GM23338 (cell line): ENCODE measurements around the gene CFAP299. TPM values are rescaled to one million over a fixed set of nuclear protein-coding genes. Genes with fewer than 3 reads are reported as not detected.

Experiments used
- ATAC-seq: fragments of 200-7000 bp; cut with Tn5 transposase; 3 replicates; pipeline ENCODE4 v1.9.1; 2020
- DNase-seq: peaks from one replicate; pipeline ENCODE4 v3.0.0-alpha.2; 2015; ENCODE audit warnings: low spot score
- H2AFZ ChIP-seq: fragments of 200-600 bp; sonication (generic); 2 replicates; pipeline ENCODE4 v1.8.0; 2016; ENCODE audit warnings: antibody characterized with exemption, mild to moderate bottlenecking, moderate library complexity
- H3F3A ChIP-seq: fragments of 200-600 bp; sonication (generic); replicated peaks from 2 replicates; pipeline ENCODE4 v1.8.0; 2017; ENCODE audit warnings: antibody characterized with exemption, mixed run types, low read depth
- H3K27ac ChIP-seq: fragments of 200-600 bp; sonication (generic); 2 replicates; pipeline ENCODE4 v1.6.1; 2016; ENCODE audit warnings: low read depth
- H3K27me3 ChIP-seq: fragments of 200-600 bp; sonication (generic); 2 replicates; pipeline ENCODE4 v1.8.0; 2016; ENCODE audit warnings: mild to moderate bottlenecking, mixed run types, moderate library complexity; ENCODE audit not compliant: insufficient read depth
- H3K36me3 ChIP-seq: fragments of 200-600 bp; sonication (generic); 2 replicates; pipeline ENCODE4 v1.8.0; 2016; ENCODE audit warnings: mild to moderate bottlenecking; ENCODE audit not compliant: insufficient read depth
- H3K4me1 ChIP-seq: fragments of 200-600 bp; sonication (generic); 2 replicates; pipeline ENCODE4 v1.8.0; 2016; ENCODE audit warnings: mild to moderate bottlenecking, moderate library complexity; ENCODE audit not compliant: insufficient read depth
- H3K4me2 ChIP-seq: fragments of 200-600 bp; sonication (generic); 2 replicates; pipeline ENCODE4 v1.7.1; 2017; ENCODE audit warnings: mixed run types
- H3K4me3 ChIP-seq: fragments of 200-600 bp; sonication (generic); 2 replicates; pipeline ENCODE4 v1.6.1; 2016; ENCODE audit warnings: mixed run types
- H3K79me2 ChIP-seq: fragments of 200-600 bp; sonication (generic); replicated peaks from 2 replicates; pipeline ENCODE4 v1.8.0; 2017; ENCODE audit warnings: mild to moderate bottlenecking; ENCODE audit not compliant: insufficient read depth
- H3K9me2 ChIP-seq: fragments of 200-600 bp; sonication (generic); 2 replicates; pipeline ENCODE4 v1.8.0; 2017; ENCODE audit not compliant: insufficient read depth
- H4K20me1 ChIP-seq: fragments of 200-600 bp; sonication (generic); replicated peaks from 2 replicates; pipeline ENCODE4 v1.8.0; 2017; ENCODE audit warnings: mild to moderate bottlenecking; ENCODE audit not compliant: insufficient read depth
- H3K27ac Mint-ChIP-seq: 2 replicates; pipeline ENCODE4 v1.8.0; 2020; ENCODE audit warnings: inconsistent platforms, mild to moderate bottlenecking, moderate library complexity, mixed read lengths
- H3K27me3 Mint-ChIP-seq: 3 replicates; pipeline ENCODE4 v1.8.0; 2022; ENCODE audit warnings: low read depth, mild to moderate bottlenecking, moderate library complexity, mixed read lengths, inconsistent platforms; ENCODE audit not compliant: insufficient read depth, poor library complexity
- H3K36me3 Mint-ChIP-seq: 3 replicates; pipeline ENCODE4 v1.8.0; 2021; ENCODE audit warnings: low read depth, mild to moderate bottlenecking, inconsistent platforms, moderate library complexity, mixed read lengths
- H3K4me1 Mint-ChIP-seq: 3 replicates; pipeline ENCODE4 v1.8.0; 2020; ENCODE audit warnings: mild to moderate bottlenecking, inconsistent platforms, mixed read lengths
- H3K4me3 Mint-ChIP-seq: 3 replicates; pipeline ENCODE4 v1.8.0; 2021; ENCODE audit warnings: moderate library complexity, mild to moderate bottlenecking, inconsistent platforms, mixed read lengths
- H3K9me3 Mint-ChIP-seq: 3 replicates; pipeline ENCODE4 v1.8.0; 2020; ENCODE audit warnings: moderate library complexity, mild to moderate bottlenecking, inconsistent platforms, mixed read lengths
- EZH2phosphoT487 ChIP-seq: fragments of 200-600 bp; sonication (generic); IDR thresholded peaks from one replicate; pipeline ENCODE4 v1.8.1; 2018; ENCODE audit warnings: antibody characterized with exemption; ENCODE audit not compliant: unreplicated experiment
- NANOG ChIP-seq: IDR thresholded peaks from 2 replicates; pipeline ENCODE4 v1.6.1; 2016; ENCODE audit warnings: antibody characterized with exemption, borderline replicate concordance
- STAT1 ChIP-seq: IDR thresholded peaks from one replicate; pipeline ENCODE4 v1.6.1; 2016; ENCODE audit warnings: antibody characterized with exemption; ENCODE audit not compliant: unreplicated experiment
- ZNF331 ChIP-seq: fragments of 250-450 bp; sonication (Bioruptor Pico); IDR thresholded peaks from 2 replicates; pipeline ENCODE4 v1.5.0; 2020; ENCODE audit warnings: low read depth, mild to moderate bottlenecking, moderate library complexity
- polyA plus RNA-seq: library from polyadenylated mRNA; unstranded; fragments of >200 nt; fragmentation: Nextera tagmentation; extraction: Ambion mirVana; gene quantifications from 2 replicates; pipeline ENCODE4 v1.2.1, GENCODE V29; 2016
- total RNA-seq: library from RNA; depleted of rRNA; stranded (reverse); fragments of >200 nt; shearing (Covaris generic); gene quantifications from 2 replicates; pipeline ENCODE4 v1.2.3, GENCODE V29; 2014
- TF ChIP-seq, protein P1 (sequence below): fragments of 250-450 bp; sonication (Bioruptor Pico); IDR thresholded peaks from 2 replicates; pipeline ENCODE4 v1.5.0; 2020; ENCODE audit warnings: mild to moderate bottlenecking, moderate library complexity
- TF ChIP-seq, protein P2 (sequence below), 2 experiments: fragments of 200-600 bp in 1 of 2; sonication (generic) in 1 of 2; conservative IDR thresholded peaks; 2 replicates each; pipeline versions ENCODE4 v1.5.1 to v1.6.1; 2016 to 2017; ENCODE audit warnings: antibody characterized with exemption in 2 of 2, low read depth in 2 of 2, mild to moderate bottlenecking in 2 of 2, moderate library complexity in 1 of 2

Gene CFAP299
- total and polyA plus RNA-seq, 2 experiments from 2014 or later: not detected

DNA sequence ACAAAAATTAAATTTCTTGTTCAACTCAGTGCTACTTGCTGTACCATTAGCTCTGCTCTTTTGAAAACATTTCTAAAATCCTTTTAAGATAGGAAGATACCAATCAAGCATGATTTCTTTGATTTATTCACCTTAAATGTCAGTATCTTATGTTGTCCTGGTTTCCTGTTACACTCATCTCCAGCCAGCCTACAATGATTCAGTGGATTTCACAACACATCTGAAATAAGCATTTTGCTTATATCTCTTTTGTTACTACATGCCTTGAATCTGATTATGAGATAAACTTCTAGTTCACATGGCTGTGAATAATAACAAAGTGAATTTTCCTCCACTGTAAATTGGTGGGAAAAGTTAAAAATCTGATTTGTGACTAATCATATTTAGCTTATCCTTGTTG, 582.5 kb downstream of the CFAP299 start (continued):
- TF ChIP-seq, protein P1, sequence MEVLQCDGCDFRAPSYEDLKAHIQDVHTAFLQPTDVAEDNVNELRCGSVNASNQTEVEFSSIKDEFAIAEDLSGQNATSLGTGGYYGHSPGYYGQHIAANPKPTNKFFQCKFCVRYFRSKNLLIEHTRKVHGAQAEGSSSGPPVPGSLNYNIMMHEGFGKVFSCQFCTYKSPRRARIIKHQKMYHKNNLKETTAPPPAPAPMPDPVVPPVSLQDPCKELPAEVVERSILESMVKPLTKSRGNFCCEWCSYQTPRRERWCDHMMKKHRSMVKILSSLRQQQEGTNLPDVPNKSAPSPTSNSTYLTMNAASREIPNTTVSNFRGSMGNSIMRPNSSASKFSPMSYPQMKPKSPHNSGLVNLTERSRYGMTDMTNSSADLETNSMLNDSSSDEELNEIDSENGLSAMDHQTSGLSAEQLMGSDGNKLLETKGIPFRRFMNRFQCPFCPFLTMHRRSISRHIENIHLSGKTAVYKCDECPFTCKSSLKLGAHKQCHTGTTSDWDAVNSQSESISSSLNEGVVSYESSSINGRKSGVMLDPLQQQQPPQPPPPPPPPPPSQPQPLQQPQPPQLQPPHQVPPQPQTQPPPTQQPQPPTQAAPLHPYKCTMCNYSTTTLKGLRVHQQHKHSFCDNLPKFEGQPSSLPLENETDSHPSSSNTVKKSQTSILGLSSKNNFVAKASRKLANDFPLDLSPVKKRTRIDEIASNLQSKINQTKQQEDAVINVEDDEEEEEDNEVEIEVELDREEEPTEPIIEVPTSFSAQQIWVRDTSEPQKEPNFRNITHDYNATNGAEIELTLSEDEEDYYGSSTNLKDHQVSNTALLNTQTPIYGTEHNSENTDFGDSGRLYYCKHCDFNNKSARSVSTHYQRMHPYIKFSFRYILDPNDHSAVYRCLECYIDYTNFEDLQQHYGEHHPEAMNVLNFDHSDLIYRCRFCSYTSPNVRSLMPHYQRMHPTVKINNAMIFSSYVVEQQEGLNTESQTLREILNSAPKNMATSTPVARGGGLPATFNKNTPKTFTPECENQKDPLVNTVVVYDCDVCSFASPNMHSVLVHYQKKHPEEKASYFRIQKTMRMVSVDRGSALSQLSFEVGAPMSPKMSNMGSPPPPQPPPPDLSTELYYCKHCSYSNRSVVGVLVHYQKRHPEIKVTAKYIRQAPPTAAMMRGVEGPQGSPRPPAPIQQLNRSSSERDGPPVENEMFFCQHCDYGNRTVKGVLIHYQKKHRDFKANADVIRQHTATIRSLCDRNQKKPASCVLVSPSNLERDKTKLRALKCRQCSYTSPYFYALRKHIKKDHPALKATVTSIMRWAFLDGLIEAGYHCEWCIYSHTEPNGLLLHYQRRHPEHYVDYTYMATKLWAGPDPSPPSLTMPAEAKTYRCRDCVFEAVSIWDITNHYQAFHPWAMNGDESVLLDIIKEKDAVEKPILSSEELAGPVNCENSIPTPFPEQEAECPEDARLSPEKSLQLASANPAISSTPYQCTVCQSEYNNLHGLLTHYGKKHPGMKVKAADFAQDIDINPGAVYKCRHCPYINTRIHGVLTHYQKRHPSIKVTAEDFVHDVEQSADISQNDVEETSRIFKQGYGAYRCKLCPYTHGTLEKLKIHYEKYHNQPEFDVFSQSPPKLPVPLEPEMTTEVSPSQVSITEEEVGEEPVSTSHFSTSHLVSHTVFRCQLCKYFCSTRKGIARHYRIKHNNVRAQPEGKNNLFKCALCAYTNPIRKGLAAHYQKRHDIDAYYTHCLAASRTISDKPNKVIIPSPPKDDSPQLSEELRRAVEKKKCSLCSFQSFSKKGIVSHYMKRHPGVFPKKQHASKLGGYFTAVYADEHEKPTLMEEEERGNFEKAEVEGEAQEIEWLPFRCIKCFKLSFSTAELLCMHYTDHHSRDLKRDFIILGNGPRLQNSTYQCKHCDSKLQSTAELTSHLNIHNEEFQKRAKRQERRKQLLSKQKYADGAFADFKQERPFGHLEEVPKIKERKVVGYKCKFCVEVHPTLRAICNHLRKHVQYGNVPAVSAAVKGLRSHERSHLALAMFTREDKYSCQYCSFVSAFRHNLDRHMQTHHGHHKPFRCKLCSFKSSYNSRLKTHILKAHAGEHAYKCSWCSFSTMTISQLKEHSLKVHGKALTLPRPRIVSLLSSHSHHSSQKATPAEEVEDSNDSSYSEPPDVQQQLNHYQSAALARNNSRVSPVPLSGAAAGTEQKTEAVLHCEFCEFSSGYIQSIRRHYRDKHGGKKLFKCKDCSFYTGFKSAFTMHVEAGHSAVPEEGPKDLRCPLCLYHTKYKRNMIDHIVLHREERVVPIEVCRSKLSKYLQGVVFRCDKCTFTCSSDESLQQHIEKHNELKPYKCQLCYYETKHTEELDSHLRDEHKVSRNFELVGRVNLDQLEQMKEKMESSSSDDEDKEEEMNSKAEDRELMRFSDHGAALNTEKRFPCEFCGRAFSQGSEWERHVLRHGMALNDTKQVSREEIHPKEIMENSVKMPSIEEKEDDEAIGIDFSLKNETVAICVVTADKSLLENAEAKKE (CRISPR knock-in tag): no peak
- TF ChIP-seq STAT1: no peak

GRCh38 chr4:80921441-80921840, 585.9 kb downstream of the CFAP299 start:
- H3K4me3 ChIP-seq: no peak overlapping the region
- DNase-seq (no peak), ATAC-seq (no peak)
- H3K27ac ChIP-seq: no peak overlapping the region
- no peak overlapping the region for H3K4me2 ChIP-seq
- H3K27me3 ChIP-seq: no peaks in the 10 kb centered on the region
- Mint-ChIP-seq H3K36me3 (no peaks in the 10 kb centered on the region), H3K4me3 (no peak overlapping the region), H3K27ac (no peak overlapping the region), H3K9me3 (no peaks in the 10 kb centered on the region), H3K4me1 (peaks cover 4% of the 10 kb centered on the region), H3K27me3 (no peaks in the 10 kb centered on the region)
- no peak overlapping the region for H2AFZ ChIP-seq
- TF ChIP-seq STAT1 (no peak), EZH2phosphoT487 (no peak), NANOG (no peak), ZNF331 (CRISPR knock-in tag) (no peak)
- TF ChIP-seq, protein P2, sequence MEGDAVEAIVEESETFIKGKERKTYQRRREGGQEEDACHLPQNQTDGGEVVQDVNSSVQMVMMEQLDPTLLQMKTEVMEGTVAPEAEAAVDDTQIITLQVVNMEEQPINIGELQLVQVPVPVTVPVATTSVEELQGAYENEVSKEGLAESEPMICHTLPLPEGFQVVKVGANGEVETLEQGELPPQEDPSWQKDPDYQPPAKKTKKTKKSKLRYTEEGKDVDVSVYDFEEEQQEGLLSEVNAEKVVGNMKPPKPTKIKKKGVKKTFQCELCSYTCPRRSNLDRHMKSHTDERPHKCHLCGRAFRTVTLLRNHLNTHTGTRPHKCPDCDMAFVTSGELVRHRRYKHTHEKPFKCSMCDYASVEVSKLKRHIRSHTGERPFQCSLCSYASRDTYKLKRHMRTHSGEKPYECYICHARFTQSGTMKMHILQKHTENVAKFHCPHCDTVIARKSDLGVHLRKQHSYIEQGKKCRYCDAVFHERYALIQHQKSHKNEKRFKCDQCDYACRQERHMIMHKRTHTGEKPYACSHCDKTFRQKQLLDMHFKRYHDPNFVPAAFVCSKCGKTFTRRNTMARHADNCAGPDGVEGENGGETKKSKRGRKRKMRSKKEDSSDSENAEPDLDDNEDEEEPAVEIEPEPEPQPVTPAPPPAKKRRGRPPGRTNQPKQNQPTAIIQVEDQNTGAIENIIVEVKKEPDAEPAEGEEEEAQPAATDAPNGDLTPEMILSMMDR (conservative IDR thresholded peaks at IDR 0.05; ENCODE audit: low read depth in 2 of 2): no peak
- H3K79me2 ChIP-seq: no peaks in the 10 kb centered on the region
- H4K20me1 ChIP-seq: no peaks in the 10 kb centered on the region
- no peaks in the 10 kb centered on the region for H3K9me2 ChIP-seq
- H3K36me3 ChIP-seq: no peaks in the 10 kb centered on the region
- H3F3A ChIP-seq: no peaks in the 10 kb centered on the region
- no peaks in the 10 kb centered on the region for H3K4me1 ChIP-seq
